ENCODE results near the gene PP2D1. TPM values are rescaled to one million over a fixed set of nuclear protein-coding genes. Genes with fewer than 3 reads are reported as not detected.

The PP2D1 gene
- total RNA-seq, 2 donors from 2014 or later: not detected

GRCh38 chr3:20056725-20057611 is 44.9 kb upstream of the PP2D1 start:
- intact Hi-C loops (cut with DNase I): no loop called here
- no peak for DNase-seq
- no peak overlapping the region for H3K4me3 ChIP-seq

GRCh38 chr3:20055842-20056241 is 43.8 kb upstream of the PP2D1 start:
- Histone ChIP-seq H3K27me3 (no peaks in the 10 kb centered on the region), H3K9ac (ENCODE audit: low read depth in 2 of 2, low read length in 2 of 2) (no peak overlapping the region), H3K27ac (no peak overlapping the region), H3K4me3 (no peak overlapping the region), H3K36me3 (no peaks in the 10 kb centered on the region), H3K9me3 (no peaks in the 10 kb centered on the region), H3K4me1 (peaks cover 17% of the 10 kb centered on the region)
- no peak for TF ChIP-seq CTCF (IDR thresholded peaks at IDR 0.05)
- intact Hi-C loops (cut with DNase I): no loop called here
- no peak for DNase-seq

More at GRCh38 chr3:20056725-20057611, 44.9 kb upstream of the PP2D1 start:
- no peaks in the 10 kb centered on the region for H3K27me3 ChIP-seq
- H3K9ac ChIP-seq (ENCODE audit: low read depth in 2 of 2, low read length in 2 of 2): peak overlapping the region in 1 of 2 donors; percentile 12
- H3K27ac ChIP-seq: no peak overlapping the region
- no peak for TF ChIP-seq CTCF (IDR thresholded peaks at IDR 0.05)
- no peaks in the 10 kb centered on the region for H3K36me3 ChIP-seq
- H3K9me3 ChIP-seq: no peaks in the 10 kb centered on the region
- peaks cover 17% of the 10 kb centered on the region for H3K4me1 ChIP-seq

GRCh38 chr3:20055020-20055775 is 43.1 kb upstream of the PP2D1 start:
- H3K4me3 ChIP-seq: no peak overlapping the region
- peaks cover 17% of the 10 kb centered on the region for H3K4me1 ChIP-seq
- H3K27ac ChIP-seq: no peak overlapping the region
- DNase-seq: no peak
- peak overlapping the region in 1 of 2 donors; percentile 2 for H3K9ac ChIP-seq (ENCODE audit: low read depth in 2 of 2, low read length in 2 of 2)
- no peaks in the 10 kb centered on the region for H3K9me3 ChIP-seq
- intact Hi-C loops (cut with DNase I): no loop called here
- TF ChIP-seq CTCF (IDR thresholded peaks at IDR 0.05): no peak
- H3K36me3 ChIP-seq: no peaks in the 10 kb centered on the region
- no peaks in the 10 kb centered on the region for H3K27me3 ChIP-seq

GRCh38 chr3:20054549-20054987 is 42.5 kb upstream of the PP2D1 start:
- Histone ChIP-seq H3K27ac (no peak overlapping the region), H3K9ac (ENCODE audit: low read depth in 2 of 2, low read length in 2 of 2) (no peak overlapping the region), H3K4me1 (peaks cover 17% of the 10 kb centered on the region), H3K36me3 (no peaks in the 10 kb centered on the region), H3K9me3 (no peaks in the 10 kb centered on the region), H3K27me3 (no peaks in the 10 kb centered on the region), H3K4me3 (no peak overlapping the region)
- intact Hi-C loops (cut with DNase I): no loop called here
- DNase-seq: peak; percentile 46
- no peak for TF ChIP-seq CTCF (IDR thresholded peaks at IDR 0.05)

- Histone ChIP-seq H3K9ac (ENCODE audit: low read depth in 2 of 2, low read length in 2 of 2) (no peak overlapping the region), H3K4me1 (peaks cover 17% of the 10 kb centered on the region)
These were observed 40.8 kb upstream of the PP2D1 start for GRCh38 chr3:20052851-20053250.

More at GRCh38 chr3:20052851-20053250, 40.8 kb upstream of the PP2D1 start:
- no peaks in the 10 kb centered on the region for H3K9me3 ChIP-seq
- TF ChIP-seq CTCF (IDR thresholded peaks at IDR 0.05): no peak
- no peak for DNase-seq
- H3K4me3 ChIP-seq: no peak overlapping the region
- intact Hi-C loops (cut with DNase I): no loop called here
- H3K27ac ChIP-seq: no peak overlapping the region
- H3K36me3 ChIP-seq: no peaks in the 10 kb centered on the region
- H3K27me3 ChIP-seq: no peaks in the 10 kb centered on the region
